ENCODE results near the gene KCNK10. TPM values are rescaled to one million over a fixed set of nuclear protein-coding genes. Genes with fewer than 3 reads are reported as not detected.
A peak's percentile ranks its signal among the peaks of the same experiment; 100 is the strongest.

The KCNK10 gene
- total RNA-seq, 1 experiment from 2014 or later = 2.9 TPM

GRCh38 chr14:88179716-88180115 is 143.4 kb downstream of the KCNK10 start:
- no peak for DNase-seq
- no TSS peak for BruUV-seq (replicated peaks)
- H3K27me3 Mint-ChIP-seq (ENCODE audit: insufficient read depth, unreplicated experiment) = peaks cover 4% of the 10 kb centered on the region
- Histone ChIP-seq H3K4me3 (ENCODE audit: low read depth, low read length) (no peak overlapping the region), H3K4me1 (no peaks in the 10 kb centered on the region), H3K36me3 (ENCODE audit: control insufficient read depth, insufficient read depth, low read length) (no peaks in the 10 kb centered on the region), H3K27me3 (replicated peaks; ENCODE audit: control insufficient read depth, insufficient read depth, low read length) (no peaks in the 10 kb centered on the region), H3K9me3 (no peaks in the 10 kb centered on the region)
- H3K4me1 Mint-ChIP-seq (ENCODE audit: low read depth, unreplicated experiment) = no peaks in the 10 kb centered on the region
- H3K9me3 Mint-ChIP-seq (ENCODE audit: unreplicated experiment) = no peaks in the 10 kb centered on the region
- POLR2A ChIA-PET = no interaction called here
- no peak overlapping the region for H3K4me3 Mint-ChIP-seq (ENCODE audit: unreplicated experiment)
- no peaks in the 10 kb centered on the region for H3K36me3 Mint-ChIP-seq (ENCODE audit: insufficient read depth, unreplicated experiment)
- H3K27ac Mint-ChIP-seq (ENCODE audit: unreplicated experiment) = no peak overlapping the region
- CTCF ChIA-PET = no interaction called here
- intact Hi-C loops (cut with micrococcal nuclease; ENCODE audit: unreplicated experiment) = no loop called here
- no peak for TF ChIP-seq CTCF (IDR thresholded peaks at IDR 0.05; ENCODE audit: insufficient read depth in 1 of 2, low read depth in 1 of 2, low read length in 1 of 2, severe bottlenecking in 1 of 2, unreplicated experiment in 1 of 2)

GRCh38 chr14:88170333-88170732 is 152.7 kb downstream of the KCNK10 start:
- Mint-ChIP-seq H3K27ac (ENCODE audit: unreplicated experiment) (no peak overlapping the region), H3K9me3 (ENCODE audit: unreplicated experiment) (no peaks in the 10 kb centered on the region), H3K27me3 (ENCODE audit: insufficient read depth, unreplicated experiment) (peaks cover 3% of the 10 kb centered on the region), H3K4me1 (ENCODE audit: low read depth, unreplicated experiment) (no peaks in the 10 kb centered on the region), H3K36me3 (ENCODE audit: insufficient read depth, unreplicated experiment) (no peaks in the 10 kb centered on the region), H3K4me3 (ENCODE audit: unreplicated experiment) (no peak overlapping the region)
- H3K27me3 ChIP-seq (replicated peaks; ENCODE audit: control insufficient read depth, insufficient read depth, low read length) = no peaks in the 10 kb centered on the region
- no peaks in the 10 kb centered on the region for H3K4me1 ChIP-seq
- BruUV-seq (replicated peaks) = no TSS peak
- H3K4me3 ChIP-seq (ENCODE audit: low read depth, low read length) = no peak overlapping the region
- POLR2A ChIA-PET = no interaction called here
- no peak for DNase-seq
- intact Hi-C loops (cut with micrococcal nuclease; ENCODE audit: unreplicated experiment) = no loop called here
- TF ChIP-seq CTCF (IDR thresholded peaks at IDR 0.05; ENCODE audit: insufficient read depth in 1 of 2, low read depth in 1 of 2, low read length in 1 of 2, severe bottlenecking in 1 of 2, unreplicated experiment in 1 of 2) = no peak
- CTCF ChIA-PET = no interaction called here
- H3K36me3 ChIP-seq (ENCODE audit: control insufficient read depth, insufficient read depth, low read length) = no peaks in the 10 kb centered on the region
- 0 out of 2 replicates have a peak, but pooled peaks cover 4% of the 10 kb centered on the region for H3K9me3 ChIP-seq

GRCh38 chr14:88168498-88169165 is 154.4 kb downstream of the KCNK10 start:
- TF ChIP-seq CTCF (IDR thresholded peaks at IDR 0.05; ENCODE audit: insufficient read depth in 1 of 2, low read depth in 1 of 2, low read length in 1 of 2, severe bottlenecking in 1 of 2, unreplicated experiment in 1 of 2) = peak; percentile 44 to 49
- Histone ChIP-seq H3K9me3 (0 out of 2 replicates have a peak, but pooled peaks cover 4% of the 10 kb centered on the region), H3K4me3 (ENCODE audit: low read depth, low read length) (no peak overlapping the region), H3K36me3 (ENCODE audit: control insufficient read depth, insufficient read depth, low read length) (no peaks in the 10 kb centered on the region), H3K27me3 (replicated peaks; ENCODE audit: control insufficient read depth, insufficient read depth, low read length) (no peaks in the 10 kb centered on the region), H3K4me1 (no peaks in the 10 kb centered on the region)
- BruUV-seq (replicated peaks) = no TSS peak
- Mint-ChIP-seq H3K36me3 (ENCODE audit: insufficient read depth, unreplicated experiment) (no peaks in the 10 kb centered on the region), H3K9me3 (ENCODE audit: unreplicated experiment) (no peaks in the 10 kb centered on the region), H3K27me3 (ENCODE audit: insufficient read depth, unreplicated experiment) (peaks cover 3% of the 10 kb centered on the region), H3K27ac (ENCODE audit: unreplicated experiment) (no peak overlapping the region), H3K4me3 (ENCODE audit: unreplicated experiment) (no peak overlapping the region), H3K4me1 (ENCODE audit: low read depth, unreplicated experiment) (no peaks in the 10 kb centered on the region)
- ChIA-PET CTCF (interaction anchor here (0.6 to 1.3 kb wide), 3 partner anchors 21 to 156 kb away, joined by 4 to 9 read pairs (median 6); no protein-coding TSS in a partner anchor), POLR2A (no interaction called here)
- intact Hi-C loops (cut with micrococcal nuclease; ENCODE audit: unreplicated experiment) = loop anchor here (1.0 kb wide), 2 partner anchors 155 to 223 kb away; no protein-coding TSS in a partner anchor
- DNase-seq = peak in 1 of 2 experiments; percentile 56

Measured in Caco-2 (cell line).